ENCODE measurements around the gene UPP1.

DNA sequence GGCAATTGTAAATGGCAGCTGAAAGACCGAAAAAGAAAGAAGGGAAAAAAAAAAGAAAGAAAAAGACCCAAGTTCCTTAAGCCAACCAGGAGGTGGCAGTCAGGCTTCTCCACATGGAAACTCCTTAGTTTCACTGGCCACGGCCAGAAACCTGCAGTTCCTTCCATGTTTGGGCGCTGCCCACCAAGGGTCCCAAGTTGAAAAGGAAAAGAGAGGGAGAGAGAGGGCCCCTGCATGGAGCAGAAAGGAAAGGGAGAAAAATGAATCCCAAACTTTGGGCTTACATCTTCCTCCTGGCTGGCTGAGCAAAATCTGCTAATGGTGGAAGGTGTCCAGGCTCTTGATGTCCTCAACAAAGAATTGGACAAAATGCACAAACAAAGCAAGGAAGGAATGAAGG lies 50.4 kb downstream of the UPP1 start:
- TF ChIP-seq KDM2A (CRISPR knock-in tag; IDR thresholded peaks at IDR 0.05; ENCODE audit: borderline replicate concordance, low read depth) (no peak), SMARCE1 (IDR thresholded peaks at IDR 0.05; ENCODE audit: borderline replicate concordance) (no peak), MXD4 (CRISPR knock-in tag; IDR thresholded peaks at IDR 0.05) (no peak), NR3C1 (CRISPR knock-in tag; IDR thresholded peaks at IDR 0.05) (no peak), NFATC3 (CRISPR knock-in tag; IDR thresholded peaks at IDR 0.05) (no peak), CCDC6 (CRISPR knock-in tag; IDR thresholded peaks at IDR 0.05) (no peak; the same call in 1 of the 2 replicates), TAF1 (CRISPR knock-in tag; IDR thresholded peaks at IDR 0.05) (no peak)

Data from HepG2 (cell line).